ENCODE measurements around the gene TMEM212. TPM values are rescaled to one million over a fixed set of nuclear protein-coding genes. Genes with fewer than 3 reads are reported as not detected.

The TMEM212 gene
- total RNA-seq, 1 donor from 2014 or later = not detected

- no peaks in the 10 kb centered on the region for H3K36me3 ChIP-seq
- no peak for DNase-seq
- no peak overlapping the region for H3K27ac ChIP-seq
- peaks cover 37% of the 10 kb centered on the region for H3K4me1 ChIP-seq
- intact Hi-C loops (cut with DNase I) = no loop called here
- H3K9me3 ChIP-seq = no peaks in the 10 kb centered on the region
- H3K27me3 ChIP-seq = no peaks in the 10 kb centered on the region
- no peak for TF ChIP-seq CTCF (IDR thresholded peaks at IDR 0.05)
- ATAC-seq = no peak
- H3K4me3 ChIP-seq = no peak overlapping the region
Measured at GRCh38 chr3:171827836-171828458, 15.2 kb upstream of the TMEM212 start.

GRCh38 chr3:171828902-171829770 lies 14.0 kb upstream of the TMEM212 start:
- H3K4me3 ChIP-seq = no peak overlapping the region
- no peaks in the 10 kb centered on the region for H3K27me3 ChIP-seq
- no peaks in the 10 kb centered on the region for H3K9me3 ChIP-seq
- intact Hi-C loops (cut with DNase I) = no loop called here
- peak; percentile 59 for ATAC-seq
- DNase-seq = no peak
- H3K4me1 ChIP-seq = peaks cover 44% of the 10 kb centered on the region
- no peak overlapping the region for H3K27ac ChIP-seq
- no peaks in the 10 kb centered on the region for H3K36me3 ChIP-seq
- no peak for TF ChIP-seq CTCF (IDR thresholded peaks at IDR 0.05)

GRCh38 chr3:171829841-171830517 lies 13.2 kb upstream of the TMEM212 start:
- no peaks in the 10 kb centered on the region for H3K36me3 ChIP-seq
- H3K27ac ChIP-seq = peak overlapping the region; percentile 33
- no peak overlapping the region for H3K4me3 ChIP-seq
- DNase-seq (peak; percentile 79), ATAC-seq (peak; percentile 93)
- H3K9me3 ChIP-seq = no peaks in the 10 kb centered on the region
- H3K27me3 ChIP-seq = no peaks in the 10 kb centered on the region
- intact Hi-C loops (cut with DNase I) = no loop called here
- peak; percentile 73 for TF ChIP-seq CTCF (IDR thresholded peaks at IDR 0.05)
- peaks cover 44% of the 10 kb centered on the region for H3K4me1 ChIP-seq

GRCh38 chr3:171830518-171830875 lies 12.7 kb upstream of the TMEM212 start:
- DNase-seq = no peak
- Histone ChIP-seq H3K4me3 (no peak overlapping the region), H3K36me3 (no peaks in the 10 kb centered on the region), H3K4me1 (peaks cover 38% of the 10 kb centered on the region), H3K27ac (peak overlapping the region; percentile 33), H3K9me3 (no peaks in the 10 kb centered on the region), H3K27me3 (no peaks in the 10 kb centered on the region)
- no peak for TF ChIP-seq CTCF (IDR thresholded peaks at IDR 0.05)
- intact Hi-C loops (cut with DNase I) = no loop called here
- ATAC-seq = no peak

GRCh38 chr3:171831936-171832335 lies 11.2 kb upstream of the TMEM212 start:
- TF ChIP-seq CTCF (IDR thresholded peaks at IDR 0.05) = no peak
- Histone ChIP-seq H3K27me3 (no peaks in the 10 kb centered on the region), H3K4me3 (no peak overlapping the region), H3K4me1 (peaks cover 37% of the 10 kb centered on the region), H3K36me3 (no peaks in the 10 kb centered on the region), H3K27ac (no peak overlapping the region), H3K9me3 (no peaks in the 10 kb centered on the region)
- DNase-seq = no peak
- intact Hi-C loops (cut with DNase I) = no loop called here
- ATAC-seq = no peak
